ENCODE measurements around the gene ITGB1. TPM values are rescaled to one million over a fixed set of nuclear protein-coding genes. Genes with fewer than 3 reads are reported as not detected.
"Not testable (repeated sequence)": the region's sequence is repeated elsewhere in the genome, so short reads cannot be mapped to it uniquely, and the experiment has no call there.

ITGB1 gene
- total and polyA plus RNA-seq, 12 donors = 169 to 828 (median 595) TPM

GRCh38 chr10:32979041-32979440 lies 21.0 kb upstream of the ITGB1 start:
- Histone ChIP-seq H3K4me3 (no peak overlapping the region), H3K27me3 (no peaks in the 10 kb centered on the region), H3K36me3 (no peaks in the 10 kb centered on the region), H3K4me1 (peaks cover 0 to 41% (median 25%) of the 10 kb centered on the region in 9 donors), H3K9me3 (no peaks in the 10 kb centered on the region), H3K27ac (no peak overlapping the region)
- ATAC-seq = no peak
- intact Hi-C loops (cut with DNase I) = no loop called here
- TF ChIP-seq CTCF (IDR thresholded peaks at IDR 0.05) = no peak
- DNase-seq = no peak
- 95 to 97% methylated on average over 3 of the region's 3 CpGs for WGBS, 2 donors

GRCh38 chr10:32977846-32978809 lies 20.1 kb upstream of the ITGB1 start:
- 95 to 98% methylated on average over 4 of the region's 4 CpGs for WGBS, 2 donors
- DNase-seq; H3K4me3 ChIP-seq; H3K27me3 ChIP-seq; H3K27ac ChIP-seq; H3K36me3 ChIP-seq; H3K9me3 ChIP-seq; intact Hi-C loops (cut with DNase I); ATAC-seq: not testable (repeated sequence)
- H3K4me1 ChIP-seq = peaks cover 0 to 32% (median 25%) of the 10 kb centered on the region in 9 donors

DNA sequence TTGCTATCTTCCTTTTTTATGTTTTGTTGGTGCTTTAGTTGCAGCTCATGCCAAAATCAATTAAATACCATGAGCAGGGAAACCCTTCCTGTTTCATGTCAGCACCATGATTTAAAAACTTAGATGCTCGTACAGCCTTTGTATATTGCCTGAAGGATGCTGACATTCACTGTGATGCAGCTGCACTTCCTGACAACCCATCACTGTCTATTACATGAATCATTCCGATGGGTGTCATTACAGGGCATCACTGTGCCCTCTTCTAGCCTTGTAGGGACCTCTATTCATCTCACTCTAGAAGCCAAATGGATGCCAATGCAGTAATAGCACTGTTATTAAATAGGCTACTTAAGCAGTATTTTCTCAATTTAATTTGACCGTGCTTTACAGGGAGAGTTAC lies 18.3 kb upstream of the ITGB1 start:
- intact Hi-C loops (cut with DNase I) = no loop called here
- no peak for TF ChIP-seq CTCF (IDR thresholded peaks at IDR 0.05)
- peaks cover 4 to 31% (median 20%) of the 10 kb centered on the region in 9 donors for H3K4me1 ChIP-seq
- no peaks in the 10 kb centered on the region for H3K27me3 ChIP-seq
- DNase-seq (no peak), ATAC-seq (no peak)
- no peak overlapping the region for H3K27ac ChIP-seq
- no peak overlapping the region for H3K4me3 ChIP-seq
- no peaks in the 10 kb centered on the region for H3K36me3 ChIP-seq
- H3K9me3 ChIP-seq = no peaks in the 10 kb centered on the region
- 92% methylated on average over 3 of the region's 3 CpGs for WGBS, 2 donors

GRCh38 chr10:32972929-32973328 lies 14.9 kb upstream of the ITGB1 start:
- no peaks in the 10 kb centered on the region for H3K9me3 ChIP-seq
- no peaks in the 10 kb centered on the region for H3K36me3 ChIP-seq
- H3K27ac ChIP-seq = peak overlapping the region in 1 of 10 donors; percentile 56
- no peaks in the 10 kb centered on the region for H3K27me3 ChIP-seq
- DNase-seq (no peak), ATAC-seq (no peak)
- H3K4me3 ChIP-seq = no peak overlapping the region
- no peak for TF ChIP-seq CTCF (IDR thresholded peaks at IDR 0.05)
- peaks cover 0 to 17% (median 7%) of the 10 kb centered on the region in 9 donors for H3K4me1 ChIP-seq
- intact Hi-C loops (cut with DNase I) = no loop called here

DNA sequence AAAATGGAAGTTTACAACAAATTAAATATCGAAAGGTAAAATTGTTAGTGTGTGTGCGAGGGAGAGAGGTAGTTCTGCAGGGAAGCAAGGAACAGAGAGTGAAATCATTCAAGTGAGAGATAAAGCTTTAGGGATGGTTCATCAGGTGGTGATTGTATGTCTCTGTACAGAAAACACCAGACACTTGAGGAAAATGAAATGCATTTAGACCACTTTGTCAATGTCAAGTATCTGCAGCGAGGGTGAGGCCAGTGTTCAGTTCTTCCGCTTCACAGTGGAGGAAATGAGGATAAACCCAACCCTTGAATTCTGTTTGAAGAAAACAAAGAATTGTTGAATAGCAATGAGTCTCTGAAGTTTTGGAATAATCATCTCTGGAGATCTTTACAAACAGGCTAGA lies 14.4 kb upstream of the ITGB1 start:
- peak in 1 of 8 donors; percentile 26 for ATAC-seq
- 75% methylated on average over 4 of the region's 4 CpGs for WGBS, 2 donors

More for the DNA sequence above, 14.4 kb upstream of the ITGB1 start:
- no peak for DNase-seq
- H3K27me3 ChIP-seq = no peaks in the 10 kb centered on the region
- H3K9me3 ChIP-seq = no peaks in the 10 kb centered on the region
- no peaks in the 10 kb centered on the region for H3K36me3 ChIP-seq
- no peak overlapping the region for H3K4me3 ChIP-seq
- H3K4me1 ChIP-seq = peaks cover 0 to 17% (median 7%) of the 10 kb centered on the region in 9 donors
- H3K27ac ChIP-seq = peak overlapping the region in 4 of 10 donors; percentile 11 to 74 (median 49)
- TF ChIP-seq CTCF (IDR thresholded peaks at IDR 0.05) = no peak
- intact Hi-C loops (cut with DNase I) = no loop called here
